Measurements from ENCODE around the gene ARSG.
A peak's percentile ranks its signal among the peaks of the same experiment; 100 is the strongest.

ARSG gene

DNA sequence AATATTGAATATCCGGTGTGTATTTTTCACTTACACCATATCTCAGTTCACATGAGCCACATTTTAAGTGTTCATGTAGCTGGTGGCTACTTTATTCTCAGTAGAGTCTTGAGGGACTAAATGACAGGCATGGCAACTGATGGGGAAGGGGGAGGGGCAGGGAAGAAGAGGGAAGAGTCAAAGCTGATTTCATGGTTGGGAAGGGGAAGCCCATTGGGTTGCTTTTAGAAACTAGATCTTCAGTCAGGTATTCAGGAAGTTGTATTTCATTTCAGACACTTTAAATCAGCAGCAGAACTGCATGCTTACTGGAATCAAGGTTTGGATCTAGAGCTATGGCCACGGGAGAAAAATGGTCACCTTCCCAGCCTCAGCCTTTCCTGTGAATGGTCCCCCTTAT is 168.9 kb downstream of the ARSG start:
- Histone ChIP-seq H3K36me3 (ENCODE audit: insufficient read depth, low read length) (no peaks in the 10 kb centered on the region), H3K4me2 (ENCODE audit: low read length) (no peak overlapping the region), H2AFZ (ENCODE audit: low read length) (no peak overlapping the region), H3K27me3 (ENCODE audit: insufficient read depth, low read length) (no peaks in the 10 kb centered on the region), H3K4me3 (ENCODE audit: low read depth, low read length, poor library complexity, severe bottlenecking) (no peak overlapping the region), H3F3A (ENCODE audit: insufficient read depth, low read length) (no peaks in the 10 kb centered on the region), H4K20me1 (ENCODE audit: insufficient read depth, low read length) (no peaks in the 10 kb centered on the region), H3K9ac (ENCODE audit: low read length) (no peak overlapping the region), H3K79me2 (ENCODE audit: insufficient read depth, low read length) (no peaks in the 10 kb centered on the region), H3K9me3 (ENCODE audit: low read length) (no peaks in the 10 kb centered on the region), H3K4me1 (ENCODE audit: insufficient read depth, low read length, severe bottlenecking) (peaks cover 72% of the 10 kb centered on the region), H3K27ac (ENCODE audit: low read depth, low read length, poor library complexity, severe bottlenecking) (peak overlapping the region; percentile 79), H3K9me2 (ENCODE audit: low read depth, low read length) (no peaks in the 10 kb centered on the region)
- TF ChIP-seq, protein P1, sequence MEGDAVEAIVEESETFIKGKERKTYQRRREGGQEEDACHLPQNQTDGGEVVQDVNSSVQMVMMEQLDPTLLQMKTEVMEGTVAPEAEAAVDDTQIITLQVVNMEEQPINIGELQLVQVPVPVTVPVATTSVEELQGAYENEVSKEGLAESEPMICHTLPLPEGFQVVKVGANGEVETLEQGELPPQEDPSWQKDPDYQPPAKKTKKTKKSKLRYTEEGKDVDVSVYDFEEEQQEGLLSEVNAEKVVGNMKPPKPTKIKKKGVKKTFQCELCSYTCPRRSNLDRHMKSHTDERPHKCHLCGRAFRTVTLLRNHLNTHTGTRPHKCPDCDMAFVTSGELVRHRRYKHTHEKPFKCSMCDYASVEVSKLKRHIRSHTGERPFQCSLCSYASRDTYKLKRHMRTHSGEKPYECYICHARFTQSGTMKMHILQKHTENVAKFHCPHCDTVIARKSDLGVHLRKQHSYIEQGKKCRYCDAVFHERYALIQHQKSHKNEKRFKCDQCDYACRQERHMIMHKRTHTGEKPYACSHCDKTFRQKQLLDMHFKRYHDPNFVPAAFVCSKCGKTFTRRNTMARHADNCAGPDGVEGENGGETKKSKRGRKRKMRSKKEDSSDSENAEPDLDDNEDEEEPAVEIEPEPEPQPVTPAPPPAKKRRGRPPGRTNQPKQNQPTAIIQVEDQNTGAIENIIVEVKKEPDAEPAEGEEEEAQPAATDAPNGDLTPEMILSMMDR (IDR thresholded peaks at IDR 0.05; ENCODE audit: low read length): no peak
- no peak for TF ChIP-seq EZH2 (IDR thresholded peaks at IDR 0.05; ENCODE audit: borderline replicate concordance, low read length)

DNA sequence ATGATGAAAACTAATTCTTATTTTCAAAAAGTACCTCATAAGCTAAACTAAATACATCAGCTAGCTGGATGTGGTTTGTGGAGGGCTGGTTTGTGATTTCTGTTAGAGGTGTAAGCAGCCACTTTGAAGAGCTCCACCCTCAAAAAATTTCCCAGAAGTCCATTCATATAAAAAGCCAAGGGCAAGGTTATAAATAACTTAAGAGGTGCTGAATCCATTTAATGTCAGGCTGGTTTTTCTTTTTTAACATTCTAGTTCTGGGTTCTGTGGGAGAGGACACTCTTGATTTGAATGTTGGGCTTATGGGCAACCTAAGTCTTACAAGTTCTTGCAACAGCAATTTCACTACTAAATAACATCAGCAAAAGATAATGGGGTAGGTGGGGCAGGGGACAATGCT is 169.4 kb downstream of the ARSG start:
- H3K4me3 ChIP-seq (ENCODE audit: low read depth, low read length, poor library complexity, severe bottlenecking): no peak overlapping the region
- H3K27me3 ChIP-seq (ENCODE audit: insufficient read depth, low read length): no peaks in the 10 kb centered on the region
- no peaks in the 10 kb centered on the region for H3K9me2 ChIP-seq (ENCODE audit: low read depth, low read length)
- peak overlapping the region; percentile 8; the same call in 1 of the 2 replicates for H3K9ac ChIP-seq (ENCODE audit: low read length)
- no peaks in the 10 kb centered on the region for H3K36me3 ChIP-seq (ENCODE audit: insufficient read depth, low read length)
- H3K79me2 ChIP-seq (ENCODE audit: insufficient read depth, low read length): no peaks in the 10 kb centered on the region
- H3K27ac ChIP-seq (ENCODE audit: low read depth, low read length, poor library complexity, severe bottlenecking): peak overlapping the region; percentile 79
- peak overlapping the region; percentile 39 for H3K4me2 ChIP-seq (ENCODE audit: low read length)
- no peaks in the 10 kb centered on the region for H3F3A ChIP-seq (ENCODE audit: insufficient read depth, low read length)
- TF ChIP-seq, protein P1 (IDR thresholded peaks at IDR 0.05; ENCODE audit: low read length): no peak
- no peak for TF ChIP-seq EZH2 (IDR thresholded peaks at IDR 0.05; ENCODE audit: borderline replicate concordance, low read length)
- H4K20me1 ChIP-seq (ENCODE audit: insufficient read depth, low read length): no peaks in the 10 kb centered on the region
- no peak overlapping the region for H2AFZ ChIP-seq (ENCODE audit: low read length)
- H3K4me1 ChIP-seq (ENCODE audit: insufficient read depth, low read length, severe bottlenecking): peaks cover 67% of the 10 kb centered on the region
- no peaks in the 10 kb centered on the region for H3K9me3 ChIP-seq (ENCODE audit: low read length)

DNA sequence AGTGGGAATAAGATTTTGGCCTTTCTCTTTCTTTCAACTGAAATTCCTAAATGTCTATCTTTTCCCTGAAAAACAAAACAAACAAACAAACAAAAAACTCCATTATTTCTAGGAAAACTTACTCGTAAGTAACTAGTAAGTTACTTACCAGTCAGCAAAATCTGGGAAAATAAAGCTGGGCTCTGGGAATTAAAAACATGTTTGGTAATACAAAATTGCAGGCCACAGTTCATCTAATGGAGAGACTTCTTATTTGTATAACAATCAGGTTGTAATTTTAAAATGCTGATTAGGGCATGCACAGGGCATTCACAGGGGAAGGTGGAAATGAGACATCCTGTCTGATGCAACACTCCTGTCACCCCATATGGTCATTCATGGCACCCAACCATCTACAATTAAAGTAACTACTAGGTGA is 169.8 kb downstream of the ARSG start:
- no peaks in the 10 kb centered on the region for H4K20me1 ChIP-seq (ENCODE audit: insufficient read depth, low read length)
- no peak for TF ChIP-seq EZH2 (IDR thresholded peaks at IDR 0.05; ENCODE audit: borderline replicate concordance, low read length)
- TF ChIP-seq, protein P1 (IDR thresholded peaks at IDR 0.05; ENCODE audit: low read length): no peak
- no peaks in the 10 kb centered on the region for H3K36me3 ChIP-seq (ENCODE audit: insufficient read depth, low read length)
- H3K79me2 ChIP-seq (ENCODE audit: insufficient read depth, low read length): no peaks in the 10 kb centered on the region
- H3K9me2 ChIP-seq (ENCODE audit: low read depth, low read length): no peaks in the 10 kb centered on the region
- H3K9ac ChIP-seq (ENCODE audit: low read length): peak overlapping the region; percentile 12; the same call in 1 of the 2 replicates
- peaks cover 67% of the 10 kb centered on the region for H3K4me1 ChIP-seq (ENCODE audit: insufficient read depth, low read length, severe bottlenecking)
- no peak overlapping the region for H3K4me3 ChIP-seq (ENCODE audit: low read depth, low read length, poor library complexity, severe bottlenecking)
- H3K9me3 ChIP-seq (ENCODE audit: low read length): no peaks in the 10 kb centered on the region
- H3K27ac ChIP-seq (ENCODE audit: low read depth, low read length, poor library complexity, severe bottlenecking): peak overlapping the region; percentile 79
- peak overlapping the region; percentile 72; the same call in 1 of the 2 replicates for H2AFZ ChIP-seq (ENCODE audit: low read length)
- H3F3A ChIP-seq (ENCODE audit: insufficient read depth, low read length): no peaks in the 10 kb centered on the region
- H3K27me3 ChIP-seq (ENCODE audit: insufficient read depth, low read length): no peaks in the 10 kb centered on the region
- H3K4me2 ChIP-seq (ENCODE audit: low read length): peak overlapping the region; percentile 39

Data from OCI-LY1 (cell line).